Calu3 (cell line): Measurements from ENCODE around the gene KRTAP1-3. TPM values are rescaled to one million over a fixed set of nuclear protein-coding genes. Genes with fewer than 3 reads are reported as not detected.

Source experiments
- BruUV-seq: library from RNA; stranded (reverse); fragments of 400-500 nt; replicated peaks from 2 replicates; lab custom pipeline; 2021; lab: Mats Ljungman, UMichigan
- CTCF ChIA-PET: fragments of 300-600 bp; sonication (Branson Sonifier 250); formaldehyde crosslinking; loops from one replicate; lab custom pipeline; 2022; ENCODE audit warnings: antibody characterized with exemption; lab: Charles Lee
- DNase-seq: peaks from one replicate; pipeline ENCODE4 v3.0.0; 2022
- H3K27ac Mint-ChIP-seq: one replicate; pipeline ENCODE4 v1.8.0; 2022; ENCODE audit warnings: mixed read lengths; ENCODE audit not compliant: unreplicated experiment
- H3K27me3 Mint-ChIP-seq: one replicate; pipeline ENCODE4 v1.8.0; 2022; ENCODE audit warnings: mixed read lengths; ENCODE audit not compliant: unreplicated experiment
- H3K36me3 Mint-ChIP-seq: one replicate; pipeline ENCODE4 v1.8.0; 2022; ENCODE audit warnings: mild to moderate bottlenecking, moderate library complexity, mixed read lengths; ENCODE audit not compliant: insufficient read depth, unreplicated experiment
- H3K4me1 Mint-ChIP-seq: one replicate; pipeline ENCODE4 v1.8.0; 2022; ENCODE audit warnings: mild to moderate bottlenecking, low read depth, mixed read lengths; ENCODE audit not compliant: unreplicated experiment
- H3K4me3 Mint-ChIP-seq: one replicate; pipeline ENCODE4 v1.8.0; 2022; ENCODE audit warnings: mild to moderate bottlenecking, low read depth, moderate library complexity, mixed read lengths; ENCODE audit not compliant: unreplicated experiment
- H3K9me3 Mint-ChIP-seq: one replicate; pipeline ENCODE4 v1.8.0; 2022; ENCODE audit warnings: low read depth, mixed read lengths; ENCODE audit not compliant: unreplicated experiment
- intact Hi-C: fragments of 100-400 bp; cut with micrococcal nuclease; formaldehyde crosslinking; loops from one replicate; pipeline ENCODE4 v1.10.0; 2022; ENCODE audit not compliant: unreplicated experiment
- total RNA-seq: library from RNA; stranded (reverse); gene quantifications from 2 replicates; pipeline ENCODE4 v1.2.3, GENCODE V29; 2022
- TF ChIP-seq, protein P1 (sequence below): fragments of 200-600 bp; IDR thresholded peaks from one replicate; pipeline ENCODE4 v1.8.0; 2022; ENCODE audit warnings: antibody characterized with exemption; ENCODE audit not compliant: unreplicated experiment

KRTAP1-3 gene
- total RNA-seq, 1 experiment from 2014 or later = not detected

DNA sequence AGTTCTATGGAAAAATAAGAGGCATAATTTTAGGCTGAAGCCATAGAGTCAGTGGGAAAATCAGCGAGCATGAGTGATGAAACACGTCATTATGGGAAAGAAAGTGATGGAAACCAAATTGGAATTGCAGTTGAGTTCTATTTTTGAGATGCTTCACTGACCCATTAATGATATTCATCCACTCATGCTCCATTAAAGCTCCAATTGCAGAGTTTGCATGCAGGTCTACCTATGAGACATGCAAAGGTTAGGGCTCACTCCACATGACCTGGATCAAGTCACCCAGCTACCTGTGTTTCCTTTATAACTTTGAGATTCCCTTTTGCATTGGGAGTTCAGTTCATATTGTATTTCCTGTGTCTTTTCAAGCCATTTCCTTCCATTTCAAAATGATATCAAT is 39.0 kb upstream of the KRTAP1-3 start:
- CTCF ChIA-PET = interaction anchor here (0.6 to 1.0 kb wide), 4 partner anchors 9 to 192 kb away, joined by 3 to 4 read pairs (median 4); partner anchors contain the start of gene KRTAP2-3

DNA sequence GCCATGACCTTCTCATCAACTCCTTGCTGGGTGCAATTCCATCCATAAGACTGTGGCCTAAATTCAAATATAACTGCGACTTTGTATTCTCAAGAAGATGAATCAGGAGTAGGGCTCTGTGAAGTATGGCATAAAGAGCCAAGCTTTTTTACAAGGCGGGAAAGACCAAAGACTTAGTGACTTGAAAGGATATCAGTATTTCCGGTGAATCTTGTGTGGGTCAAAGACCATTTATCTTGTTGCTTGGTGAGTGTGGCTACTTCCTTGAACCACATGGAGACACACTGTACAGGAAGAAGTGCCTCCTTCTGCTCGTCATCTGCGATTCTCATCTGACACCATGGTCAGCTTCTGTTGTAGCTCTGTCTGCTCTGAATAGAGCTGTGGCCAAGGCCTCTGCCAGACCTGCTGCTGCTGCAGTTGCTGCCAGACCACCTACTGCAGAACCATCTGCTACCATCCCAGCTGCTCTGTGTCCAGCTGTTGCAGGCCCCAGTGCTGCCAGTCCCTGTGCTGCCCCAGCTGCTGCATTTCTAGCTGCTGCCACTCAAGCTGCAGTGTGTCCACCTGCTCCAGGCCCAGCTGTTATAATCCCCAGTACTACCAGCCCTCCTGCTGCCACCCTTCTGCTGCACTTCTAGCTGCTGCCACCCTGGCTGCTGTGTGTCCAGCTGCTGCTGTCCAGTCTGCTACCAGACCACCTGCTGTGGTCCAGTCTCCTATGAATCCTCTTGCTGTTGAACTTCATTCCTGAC is 37.1 kb upstream of the KRTAP1-3 start:
- TF ChIP-seq, protein P1, sequence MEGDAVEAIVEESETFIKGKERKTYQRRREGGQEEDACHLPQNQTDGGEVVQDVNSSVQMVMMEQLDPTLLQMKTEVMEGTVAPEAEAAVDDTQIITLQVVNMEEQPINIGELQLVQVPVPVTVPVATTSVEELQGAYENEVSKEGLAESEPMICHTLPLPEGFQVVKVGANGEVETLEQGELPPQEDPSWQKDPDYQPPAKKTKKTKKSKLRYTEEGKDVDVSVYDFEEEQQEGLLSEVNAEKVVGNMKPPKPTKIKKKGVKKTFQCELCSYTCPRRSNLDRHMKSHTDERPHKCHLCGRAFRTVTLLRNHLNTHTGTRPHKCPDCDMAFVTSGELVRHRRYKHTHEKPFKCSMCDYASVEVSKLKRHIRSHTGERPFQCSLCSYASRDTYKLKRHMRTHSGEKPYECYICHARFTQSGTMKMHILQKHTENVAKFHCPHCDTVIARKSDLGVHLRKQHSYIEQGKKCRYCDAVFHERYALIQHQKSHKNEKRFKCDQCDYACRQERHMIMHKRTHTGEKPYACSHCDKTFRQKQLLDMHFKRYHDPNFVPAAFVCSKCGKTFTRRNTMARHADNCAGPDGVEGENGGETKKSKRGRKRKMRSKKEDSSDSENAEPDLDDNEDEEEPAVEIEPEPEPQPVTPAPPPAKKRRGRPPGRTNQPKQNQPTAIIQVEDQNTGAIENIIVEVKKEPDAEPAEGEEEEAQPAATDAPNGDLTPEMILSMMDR = no peak
- no TSS peak for BruUV-seq
- DNase-seq = no peak
- intact Hi-C loops = no loop called here
- Mint-ChIP-seq H3K27me3 (no peaks in the 10 kb centered on the region), H3K4me3 (no peak overlapping the region), H3K36me3 (no peaks in the 10 kb centered on the region), H3K4me1 (peaks cover 8% of the 10 kb centered on the region), H3K9me3 (peaks cover 4% of the 10 kb centered on the region), H3K27ac (no peak overlapping the region)
- CTCF ChIA-PET = interaction anchor here (1.1 to 1.5 kb wide), 2 partner anchors 9 to 12 kb away, joined by 4 to 10 read pairs; partner anchors contain the start of gene KRTAP2-3

More for the DNA sequence above, 39.0 kb upstream of the KRTAP1-3 start:
- DNase-seq = no peak
- intact Hi-C loops = no loop called here
- BruUV-seq = no TSS peak
- no peak overlapping the region for H3K4me3 Mint-ChIP-seq
- no peaks in the 10 kb centered on the region for H3K36me3 Mint-ChIP-seq
- no peaks in the 10 kb centered on the region for H3K27me3 Mint-ChIP-seq
- H3K9me3 Mint-ChIP-seq = peaks cover 5% of the 10 kb centered on the region
- TF ChIP-seq, protein P1 = no peak
- no peak overlapping the region for H3K27ac Mint-ChIP-seq
- peaks cover 7% of the 10 kb centered on the region for H3K4me1 Mint-ChIP-seq

DNA sequence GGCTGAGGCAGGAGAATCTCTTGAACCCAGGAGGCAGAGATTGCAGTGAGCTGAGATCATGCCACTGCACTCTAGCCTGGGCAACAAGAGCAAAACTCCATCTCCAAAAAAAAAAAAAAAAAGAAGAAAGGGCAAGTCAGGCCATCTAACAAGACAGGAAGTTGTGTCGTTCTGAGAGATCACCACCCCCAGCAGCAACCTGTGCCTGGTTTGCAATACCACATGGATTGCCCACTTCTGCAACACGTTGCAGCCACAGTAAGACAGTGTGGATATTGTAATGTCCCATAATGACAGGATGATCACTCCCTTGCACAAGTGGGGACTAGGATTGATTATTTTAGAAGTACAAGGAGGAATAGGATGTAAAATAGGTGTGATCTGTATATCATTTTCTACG is 34.4 kb upstream of the KRTAP1-3 start:
- H3K4me3 Mint-ChIP-seq = no peak overlapping the region

DNA sequence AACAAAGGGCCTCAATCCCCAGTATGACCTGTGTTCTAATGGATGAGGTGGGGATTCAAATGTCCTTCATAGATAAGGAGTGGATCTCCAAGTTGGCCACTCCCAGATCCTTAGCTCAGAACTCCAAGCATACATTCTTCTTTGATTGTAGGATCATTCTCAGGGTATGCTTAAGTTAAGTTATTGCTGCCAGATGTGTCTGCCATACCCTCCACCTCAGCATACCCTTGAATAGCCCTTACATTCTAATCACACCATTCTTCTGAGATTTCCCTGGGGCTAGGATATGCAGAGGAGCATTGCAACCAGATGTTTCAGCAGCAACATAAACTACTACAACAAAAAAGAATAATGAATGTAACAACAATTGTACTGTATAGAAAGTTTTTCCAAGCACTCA is 32.6 kb upstream of the KRTAP1-3 start:
- BruUV-seq = no TSS peak
- Mint-ChIP-seq H3K4me1 (peaks cover 32% of the 10 kb centered on the region), H3K27ac (no peak overlapping the region), H3K4me3 (no peak overlapping the region), H3K27me3 (no peaks in the 10 kb centered on the region), H3K36me3 (no peaks in the 10 kb centered on the region), H3K9me3 (no peaks in the 10 kb centered on the region)
- no peak for DNase-seq
- TF ChIP-seq, protein P1 = no peak
- CTCF ChIA-PET = interaction anchor here (0.9 kb wide), 1 partner anchor 1446 kb away, joined by 3 read pairs; no protein-coding TSS in a partner anchor
- intact Hi-C loops = no loop called here

More for the DNA sequence above, 34.4 kb upstream of the KRTAP1-3 start:
- CTCF ChIA-PET = interaction anchor here (0.6 kb wide), 1 partner anchor 30 kb away, joined by 4 read pairs; no protein-coding TSS in a partner anchor
- no peaks in the 10 kb centered on the region for H3K9me3 Mint-ChIP-seq
- TF ChIP-seq, protein P1 = no peak
- no peaks in the 10 kb centered on the region for H3K36me3 Mint-ChIP-seq
- peaks cover 25% of the 10 kb centered on the region for H3K4me1 Mint-ChIP-seq
- H3K27ac Mint-ChIP-seq = no peak overlapping the region
- DNase-seq = no peak
- intact Hi-C loops = no loop called here
- no TSS peak for BruUV-seq
- no peaks in the 10 kb centered on the region for H3K27me3 Mint-ChIP-seq
